Gastroesophageal sphincter (tissue), 3 donors: ENCODE results near the gene TPBGL.

Experiments used
- CTCF ChIP-seq, 4 experiments: fragments of 200-600 bp in 2 of 4; fragments of 450-650 bp in 2 of 4; sonication (generic) in 1 of 4; IDR thresholded peaks; one replicate each; pipeline ENCODE4 v1.5.1; 2017 to 2019; ENCODE audit warnings: antibody characterized with exemption in 4 of 4, mild to moderate bottlenecking in 2 of 4, moderate library complexity in 2 of 4
- POLR2A ChIP-seq, 2 donors: fragments of 450-650 bp; IDR thresholded peaks; one replicate each; pipeline ENCODE4 v1.6.1; 2017; ENCODE audit warnings: antibody characterized with exemption in 2 of 2, mild to moderate bottlenecking in 2 of 2, moderate library complexity in 1 of 2

GRCh38 chr11:75272391-75272790 is 31.8 kb downstream of the TPBGL start:
- TF ChIP-seq CTCF (IDR thresholded peaks at IDR 0.05) (no peak), POLR2A (IDR thresholded peaks at IDR 0.05) (no peak)
